Endothelial cell (in vitro differentiated cells): ENCODE results near the gene ITGA6. TPM values are rescaled to one million over a fixed set of nuclear protein-coding genes. Genes with fewer than 3 reads are reported as not detected.
A peak's percentile ranks its signal among the peaks of the same experiment; 100 is the strongest.

ENCODE experiments used
- DNase-seq: peaks from one replicate; pipeline ENCODE4 v3.0.0; 2021; ENCODE audit warnings: low spot score
- H3K27ac Mint-ChIP-seq: one replicate; pipeline ENCODE4 v1.8.0; 2021; ENCODE audit warnings: mixed read lengths, inconsistent platforms; ENCODE audit not compliant: unreplicated experiment
- H3K27me3 Mint-ChIP-seq: one replicate; pipeline ENCODE4 v1.8.0; 2021; ENCODE audit warnings: mild to moderate bottlenecking, moderate library complexity, mixed read lengths, inconsistent platforms; ENCODE audit not compliant: unreplicated experiment
- H3K36me3 Mint-ChIP-seq: one replicate; pipeline ENCODE4 v1.8.0; 2021; ENCODE audit warnings: mild to moderate bottlenecking, low read depth, mixed read lengths, inconsistent platforms; ENCODE audit not compliant: unreplicated experiment
- H3K4me1 Mint-ChIP-seq: one replicate; pipeline ENCODE4 v1.8.0; 2021; ENCODE audit warnings: mild to moderate bottlenecking, mixed read lengths, inconsistent platforms; ENCODE audit not compliant: unreplicated experiment
- H3K4me3 Mint-ChIP-seq: one replicate; pipeline ENCODE4 v1.8.0; 2021; ENCODE audit warnings: mild to moderate bottlenecking, mixed read lengths, inconsistent platforms; ENCODE audit not compliant: unreplicated experiment
- H3K9me3 Mint-ChIP-seq: one replicate; pipeline ENCODE4 v1.8.0; 2021; ENCODE audit warnings: mixed read lengths, inconsistent platforms; ENCODE audit not compliant: unreplicated experiment
- total RNA-seq: library from RNA; stranded (reverse); fragmentation: NEBNext Ultra II Directional; extraction: Animal tissue kit (Norgen Biotek cat#: 25700); gene quantifications from one replicate; pipeline ENCODE4 v1.2.1, GENCODE V29; 2021; ENCODE audit not compliant: unreplicated experiment
- TF ChIP-seq, protein P1 (sequence below): fragments of 200-600 bp; sonication (generic); IDR thresholded peaks from one replicate; pipeline ENCODE4 v1.5.0; 2021; ENCODE audit warnings: antibody characterized with exemption; ENCODE audit not compliant: unreplicated experiment

ITGA6 gene
- total RNA-seq, 1 donor from 2014 or later: 34.0 TPM

DNA sequence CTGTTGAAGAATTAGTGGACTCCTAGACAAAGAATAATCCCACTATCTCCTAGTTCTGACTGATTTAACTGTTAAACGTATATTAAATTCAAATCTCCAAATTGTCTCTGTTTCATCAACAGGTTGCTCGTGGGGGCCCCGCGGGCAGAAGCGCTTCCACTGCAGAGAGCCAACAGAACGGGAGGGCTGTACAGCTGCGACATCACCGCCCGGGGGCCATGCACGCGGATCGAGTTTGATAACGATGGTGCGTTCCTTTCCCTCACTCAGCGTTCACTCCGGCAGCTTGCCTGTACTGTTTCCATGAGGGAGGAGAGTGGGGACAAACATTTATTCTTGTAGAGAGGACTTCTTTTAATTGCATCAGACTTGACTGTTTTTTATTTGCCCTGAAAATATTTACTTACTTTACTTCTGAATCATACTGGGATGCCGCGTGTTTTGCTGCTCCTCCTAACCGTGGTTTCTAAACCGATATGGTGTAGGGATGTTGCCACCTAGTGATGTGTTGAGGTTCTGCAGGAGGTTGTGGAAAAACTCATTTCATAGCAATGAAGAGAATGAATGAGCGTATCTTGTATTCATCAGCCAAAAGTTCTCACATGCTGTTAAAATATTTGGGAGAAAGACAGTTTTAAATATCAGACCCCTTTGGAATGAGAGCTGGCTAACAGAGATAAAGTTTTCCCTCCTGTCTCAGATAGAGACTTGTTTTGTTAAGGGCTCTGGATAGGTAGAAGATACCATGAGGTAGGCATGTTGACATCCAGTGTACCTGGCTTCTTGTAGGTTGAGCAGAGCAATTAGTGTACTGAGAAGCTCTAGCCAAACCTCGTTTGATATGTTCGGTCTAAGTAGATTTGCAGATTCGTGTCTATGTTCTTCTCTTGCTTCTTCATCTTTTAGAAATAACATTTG lies 38.3 kb downstream of the ITGA6 start:
- TF ChIP-seq, protein P1, sequence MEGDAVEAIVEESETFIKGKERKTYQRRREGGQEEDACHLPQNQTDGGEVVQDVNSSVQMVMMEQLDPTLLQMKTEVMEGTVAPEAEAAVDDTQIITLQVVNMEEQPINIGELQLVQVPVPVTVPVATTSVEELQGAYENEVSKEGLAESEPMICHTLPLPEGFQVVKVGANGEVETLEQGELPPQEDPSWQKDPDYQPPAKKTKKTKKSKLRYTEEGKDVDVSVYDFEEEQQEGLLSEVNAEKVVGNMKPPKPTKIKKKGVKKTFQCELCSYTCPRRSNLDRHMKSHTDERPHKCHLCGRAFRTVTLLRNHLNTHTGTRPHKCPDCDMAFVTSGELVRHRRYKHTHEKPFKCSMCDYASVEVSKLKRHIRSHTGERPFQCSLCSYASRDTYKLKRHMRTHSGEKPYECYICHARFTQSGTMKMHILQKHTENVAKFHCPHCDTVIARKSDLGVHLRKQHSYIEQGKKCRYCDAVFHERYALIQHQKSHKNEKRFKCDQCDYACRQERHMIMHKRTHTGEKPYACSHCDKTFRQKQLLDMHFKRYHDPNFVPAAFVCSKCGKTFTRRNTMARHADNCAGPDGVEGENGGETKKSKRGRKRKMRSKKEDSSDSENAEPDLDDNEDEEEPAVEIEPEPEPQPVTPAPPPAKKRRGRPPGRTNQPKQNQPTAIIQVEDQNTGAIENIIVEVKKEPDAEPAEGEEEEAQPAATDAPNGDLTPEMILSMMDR: peak; percentile 73
- Mint-ChIP-seq H3K4me3 (no peak overlapping the region), H3K9me3 (no peaks in the 10 kb centered on the region), H3K4me1 (peaks cover 37% of the 10 kb centered on the region), H3K36me3 (no peaks in the 10 kb centered on the region), H3K27me3 (peaks cover 5% of the 10 kb centered on the region), H3K27ac (no peak overlapping the region)
- peak; percentile 55 for DNase-seq

DNA sequence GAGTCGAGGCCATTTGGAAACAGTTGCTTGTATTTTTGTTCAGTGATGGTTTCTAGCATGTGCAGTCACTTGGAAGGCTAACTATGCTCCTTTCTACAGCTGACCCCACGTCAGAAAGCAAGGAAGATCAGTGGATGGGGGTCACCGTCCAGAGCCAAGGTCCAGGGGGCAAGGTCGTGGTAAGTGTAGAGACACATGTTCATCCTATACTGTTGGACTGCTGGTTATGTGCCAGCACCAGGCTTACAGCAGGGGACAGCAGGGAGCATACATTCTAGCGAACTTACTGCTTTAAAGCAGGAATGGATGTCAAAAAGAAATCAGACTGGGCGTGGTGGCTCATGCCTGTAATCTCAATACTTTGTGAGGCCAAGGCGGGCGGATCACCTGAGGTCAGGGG lies 40.0 kb downstream of the ITGA6 start:
- peaks cover 5% of the 10 kb centered on the region for H3K27me3 Mint-ChIP-seq
- TF ChIP-seq, protein P1: no peak
- no peak overlapping the region for H3K4me3 Mint-ChIP-seq
- H3K36me3 Mint-ChIP-seq: no peaks in the 10 kb centered on the region
- H3K27ac Mint-ChIP-seq: no peak overlapping the region
- peaks cover 33% of the 10 kb centered on the region for H3K4me1 Mint-ChIP-seq
- no peak for DNase-seq
- H3K9me3 Mint-ChIP-seq: no peaks in the 10 kb centered on the region

DNA sequence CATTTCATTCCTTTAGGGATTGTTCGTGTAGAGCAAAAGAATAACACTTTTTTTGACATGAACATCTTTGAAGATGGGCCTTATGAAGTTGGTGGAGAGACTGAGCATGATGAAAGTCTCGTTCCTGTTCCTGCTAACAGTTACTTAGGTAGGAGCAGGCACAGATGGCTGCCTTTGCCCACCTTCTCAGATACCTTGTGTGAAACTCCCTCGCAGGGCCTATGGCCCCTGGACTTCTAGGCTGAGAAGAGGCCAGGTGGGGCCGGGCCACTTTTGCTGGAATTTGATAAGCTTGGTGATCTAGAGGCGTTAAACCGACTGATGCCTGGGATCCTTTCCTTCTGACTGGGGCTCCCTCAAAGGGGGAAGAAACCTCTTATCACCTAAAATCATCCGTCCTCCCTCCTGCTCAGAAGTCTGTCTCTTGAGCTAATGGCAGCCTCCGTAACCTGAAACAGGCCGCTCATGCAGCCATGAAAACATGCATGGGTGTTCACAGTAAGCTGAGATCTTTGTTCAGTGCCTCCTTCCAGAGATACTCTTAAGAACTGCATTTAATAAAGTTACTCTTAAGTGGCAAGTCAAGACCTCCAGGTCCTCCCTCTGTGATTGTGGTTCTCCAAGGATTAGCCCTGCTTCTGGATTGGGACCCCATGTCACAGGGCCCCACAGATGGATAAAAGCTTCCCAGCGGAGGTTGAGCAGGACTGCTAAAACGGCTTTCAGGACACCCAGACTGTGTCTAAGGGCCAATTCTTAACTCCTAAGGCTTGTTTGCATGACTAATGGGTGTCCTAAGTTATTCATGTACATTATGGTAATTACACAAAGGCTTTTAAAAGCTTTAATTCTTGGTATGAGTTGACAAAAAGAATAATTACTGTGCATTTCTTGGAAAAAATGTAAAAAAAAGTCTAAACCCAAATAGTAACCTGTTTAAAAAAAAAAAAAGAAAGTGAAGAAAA lies 43.9 kb downstream of the ITGA6 start:
- no peaks in the 10 kb centered on the region for H3K9me3 Mint-ChIP-seq
- no peak overlapping the region for H3K4me3 Mint-ChIP-seq
- H3K36me3 Mint-ChIP-seq: no peaks in the 10 kb centered on the region
- H3K27me3 Mint-ChIP-seq: no peaks in the 10 kb centered on the region
- DNase-seq: no peak
- H3K4me1 Mint-ChIP-seq: peaks cover 11% of the 10 kb centered on the region
- TF ChIP-seq, protein P1: no peak
- H3K27ac Mint-ChIP-seq: no peak overlapping the region

DNA sequence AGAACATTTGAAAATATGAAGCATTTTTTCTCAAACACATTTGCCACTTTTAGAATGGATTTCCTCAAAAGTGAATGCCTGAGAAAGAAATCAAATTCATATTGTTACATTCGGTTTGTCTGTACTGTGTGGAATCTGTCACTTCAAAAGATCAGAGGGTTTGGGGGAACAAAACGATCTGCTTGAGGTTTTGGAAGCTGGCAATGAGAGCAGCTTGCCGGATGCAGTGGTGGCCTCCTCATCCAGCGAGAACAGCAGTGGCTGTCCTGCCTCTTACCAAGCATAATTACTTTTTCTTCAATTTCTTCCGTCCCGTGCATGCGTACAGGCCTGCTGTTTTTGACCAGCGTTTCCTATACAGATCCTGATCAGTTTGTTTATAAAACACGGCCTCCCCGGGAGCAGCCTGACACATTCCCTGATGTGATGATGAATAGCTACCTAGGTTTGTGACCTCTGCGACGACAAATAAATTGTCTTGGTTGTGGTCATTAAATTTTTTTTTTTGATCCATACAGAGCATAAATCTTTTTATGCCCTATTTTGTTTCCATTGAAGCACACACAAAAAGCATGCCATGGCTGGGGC lies 45.2 kb downstream of the ITGA6 start:
- Mint-ChIP-seq H3K4me1 (peaks cover 11% of the 10 kb centered on the region), H3K36me3 (no peaks in the 10 kb centered on the region), H3K27ac (no peak overlapping the region)

More for the DNA sequence above, 45.2 kb downstream of the ITGA6 start:
- no peaks in the 10 kb centered on the region for H3K27me3 Mint-ChIP-seq
- DNase-seq: no peak
- no peak overlapping the region for H3K4me3 Mint-ChIP-seq
- TF ChIP-seq, protein P1: no peak
- H3K9me3 Mint-ChIP-seq: no peaks in the 10 kb centered on the region
